Neuronal stem cell (in vitro differentiated cells): ENCODE data around the gene FANCD2.

ENCODE experiments used
- DNase-seq: peaks from one replicate; pipeline ENCODE4 v3.0.0-alpha.2; 2013; ENCODE audit warnings: low spot score
- H2AFZ ChIP-seq: one replicate; pipeline ENCODE4 v1.6.1; 2013; ENCODE audit warnings: mild to moderate bottlenecking, low read length, inconsistent platforms
- H2AK5ac ChIP-seq: 2 replicates; pipeline ENCODE4 v1.6.1; 2013; ENCODE audit warnings: low read depth, mild to moderate bottlenecking, inconsistent platforms, low read length, moderate library complexity, mixed read lengths
- H2BK120ac ChIP-seq: 2 replicates; pipeline ENCODE4 v1.6.1; 2013; ENCODE audit warnings: low read depth, mild to moderate bottlenecking, inconsistent platforms, low read length, moderate library complexity, mixed read lengths
- H2BK12ac ChIP-seq: one replicate; pipeline ENCODE4 v1.6.1; 2013; ENCODE audit warnings: low read length, inconsistent platforms
- H2BK15ac ChIP-seq: 2 replicates; pipeline ENCODE4 v1.6.1; 2013; ENCODE audit warnings: mild to moderate bottlenecking, low read length, inconsistent platforms, mixed read lengths
- H2BK5ac ChIP-seq: one replicate; pipeline ENCODE4 v1.6.1; 2013; ENCODE audit warnings: inconsistent platforms, mild to moderate bottlenecking, low read length, moderate library complexity
- H3K14ac ChIP-seq: one replicate; pipeline ENCODE4 v1.6.1; 2013; ENCODE audit warnings: low read length, inconsistent platforms
- H3K18ac ChIP-seq: 2 replicates; pipeline ENCODE4 v1.6.1; 2013; ENCODE audit warnings: low read length, inconsistent platforms
- H3K23ac ChIP-seq: 2 replicates; pipeline ENCODE4 v1.6.1; 2013; ENCODE audit warnings: low read depth, mild to moderate bottlenecking, mixed read lengths, low read length, inconsistent platforms; ENCODE audit not compliant: poor library complexity
- H3K27ac ChIP-seq: replicated peaks from 3 replicates; pipeline ENCODE4 v1.5.1; 2013; ENCODE audit warnings: low read length, inconsistent platforms
- H3K27me3 ChIP-seq, 3 experiments: 2 replicates each; pipeline ENCODE4 v1.6.1; 2013; ENCODE audit warnings: low read length in 3 of 3, mild to moderate bottlenecking in 2 of 3, inconsistent platforms in 1 of 3, low read depth in 1 of 3, mixed read lengths in 1 of 3, moderate library complexity in 1 of 3; ENCODE audit not compliant: control insufficient read depth in 3 of 3, insufficient read depth in 3 of 3
- H3K36me3 ChIP-seq, 2 donors: replicated peaks in 1 of 2; 2 replicates each; pipeline ENCODE4 v1.6.1; 2013; ENCODE audit warnings: low read length in 2 of 2; ENCODE audit not compliant: control insufficient read depth in 2 of 2, insufficient read depth in 2 of 2
- H3K4ac ChIP-seq: 2 replicates; pipeline ENCODE4 v1.6.1; 2013; ENCODE audit warnings: inconsistent platforms, mild to moderate bottlenecking, low read length, moderate library complexity
- H3K4me1 ChIP-seq, 2 donors: 1 replicate in 1 of 2; 2 replicates in 1 of 2; pipeline ENCODE4 v1.6.1; 2013; ENCODE audit warnings: low read length in 2 of 2, low read depth in 1 of 2; ENCODE audit not compliant: control insufficient read depth in 2 of 2, insufficient read depth in 1 of 2
- H3K4me2 ChIP-seq: one replicate; pipeline ENCODE4 v1.6.1; 2013; ENCODE audit warnings: mild to moderate bottlenecking, low read length, inconsistent platforms; ENCODE audit not compliant: insufficient read depth, poor library complexity, severe bottlenecking
- H3K4me3 ChIP-seq, 2 donors: 2 replicates each; pipeline ENCODE4 v1.5.1; 2013; ENCODE audit warnings: low read length in 2 of 2, mild to moderate bottlenecking in 2 of 2, inconsistent platforms in 1 of 2, moderate library complexity in 1 of 2
- H3K79me1 ChIP-seq: one replicate; pipeline ENCODE4 v1.6.1; 2013; ENCODE audit warnings: low read depth, mild to moderate bottlenecking, inconsistent platforms, low read length, moderate library complexity
- H3K9ac ChIP-seq: one replicate; pipeline ENCODE4 v1.6.1; 2013; ENCODE audit warnings: mild to moderate bottlenecking, low read depth, low read length, inconsistent platforms; ENCODE audit not compliant: poor library complexity
- H3K9me3 ChIP-seq, 2 donors: replicated peaks in 1 of 2; 2 replicates each; pipeline versions ENCODE3 to v1.6.1; 2013; ENCODE audit warnings: low read length in 2 of 2, mild to moderate bottlenecking in 2 of 2, inconsistent platforms in 1 of 2, low read depth in 1 of 2, mixed read lengths in 1 of 2, moderate library complexity in 1 of 2; ENCODE audit not compliant: control insufficient read depth in 2 of 2, insufficient read depth in 1 of 2
- H4K8ac ChIP-seq: one replicate; pipeline ENCODE4 v1.6.1; 2013; ENCODE audit warnings: low read depth, mild to moderate bottlenecking, inconsistent platforms, low read length, moderate library complexity
- H4K91ac ChIP-seq: one replicate; pipeline ENCODE4 v1.6.1; 2013; ENCODE audit warnings: low read length, low read depth, mild to moderate bottlenecking, inconsistent platforms; ENCODE audit not compliant: poor library complexity
- WGBS, 2 donors: extraction: QIAGEN DNeasy Blood & Tissue Kit; methylation state at CpG; one replicate each; pipeline ENCODE4 v1.1.7; 2013; ENCODE audit warnings: missing lambda C conversion rate in 2 of 2, mixed read lengths in 1 of 2; ENCODE audit not compliant: insufficient read length in 2 of 2, insufficient replicate concordance in 1 of 2; ENCODE audit errors: extremely low coverage in 2 of 2; 5-methylcytosine and 5-hydroxymethylcytosine counted together

FANCD2 gene

DNA sequence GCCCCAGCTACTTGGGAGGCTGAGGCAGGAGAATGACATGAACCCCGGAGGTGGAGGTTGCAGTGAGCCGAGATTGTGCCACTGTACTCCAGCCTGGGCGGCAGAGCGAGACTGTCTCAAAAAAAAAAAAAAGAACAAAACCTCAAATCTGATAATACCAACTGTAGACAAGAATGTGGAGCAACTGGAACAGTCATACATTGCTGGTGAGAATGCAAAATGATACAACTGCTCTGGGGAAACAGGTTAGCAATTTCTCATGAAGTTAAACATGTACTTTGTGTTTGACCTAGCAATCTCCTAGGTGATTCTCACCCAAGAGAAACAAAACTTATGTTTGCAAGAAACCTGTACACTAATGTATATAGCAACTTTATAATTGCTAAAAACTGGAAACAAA is 110.9 kb downstream of the FANCD2 start:
- Histone ChIP-seq H2BK5ac (no peak overlapping the region), H3K4me2 (no peak overlapping the region), H3K14ac (no peak overlapping the region), H2AK5ac (no peak overlapping the region), H3K9ac (no peak overlapping the region), H3K27ac (no peak overlapping the region), H4K91ac (no peak overlapping the region), H2BK15ac (no peak overlapping the region), H3K79me1 (peaks cover 1% of the 10 kb centered on the region), H3K18ac (no peak overlapping the region), H2BK12ac (no peak overlapping the region), H3K27me3 (no peaks in the 10 kb centered on the region), H3K36me3 (no peaks in the 10 kb centered on the region), H3K4ac (no peak overlapping the region), H2AFZ (no peak overlapping the region), H3K4me3 (no peak overlapping the region), H4K8ac (no peak overlapping the region), H3K23ac (no peak overlapping the region), H3K4me1 (peaks cover 0 to 2% of the 10 kb centered on the region in 2 donors), H2BK120ac (no peak overlapping the region), H3K9me3 (no peaks in the 10 kb centered on the region)
- no peak for DNase-seq
- WGBS, 2 donors, result no CpG with 5 or more reads among the region's 4 CpGs

DNA sequence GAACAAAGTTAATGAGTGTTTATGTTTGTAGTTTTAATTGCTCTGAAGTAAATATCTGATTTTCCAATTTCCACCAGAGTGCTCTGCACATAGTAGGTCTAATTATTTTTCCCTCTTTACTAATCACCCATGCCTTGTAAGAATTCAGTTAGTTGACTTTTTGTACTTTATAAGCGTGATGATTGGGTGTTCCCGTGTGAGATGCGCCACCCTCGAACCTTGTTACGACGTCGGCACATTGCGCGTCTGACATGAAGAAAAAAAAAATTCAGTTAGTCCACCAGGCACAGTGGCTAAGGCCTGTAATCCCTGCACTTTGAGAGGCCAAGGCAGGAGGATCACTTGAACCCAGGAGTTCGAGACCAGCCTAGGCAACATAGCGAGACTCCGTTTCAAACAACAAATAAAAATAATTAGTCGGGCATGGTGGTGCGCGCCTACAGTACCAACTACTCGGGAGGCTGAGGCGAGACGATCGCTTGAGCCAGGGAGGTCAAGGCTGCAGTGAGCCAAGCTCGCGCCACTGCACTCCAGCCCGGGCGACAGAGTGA is 114.8 kb downstream of the FANCD2 start:
- H2BK120ac ChIP-seq, result no peak overlapping the region
- H2AFZ ChIP-seq, result peak overlapping the region; percentile 96
- no peak for DNase-seq
- H3K4me2 ChIP-seq, result peak overlapping the region; percentile 57
- H3K4ac ChIP-seq, result no peak overlapping the region
- H2AK5ac ChIP-seq, result no peak overlapping the region
- H3K79me1 ChIP-seq, result peaks cover 6% of the 10 kb centered on the region
- H2BK12ac ChIP-seq, result no peak overlapping the region
- no peak overlapping the region for H4K91ac ChIP-seq
- no peak overlapping the region for H3K27ac ChIP-seq
- H3K14ac ChIP-seq, result no peak overlapping the region
- H3K18ac ChIP-seq, result no peak overlapping the region
- H3K4me3 ChIP-seq, result peak overlapping the region in 1 of 2 donors; percentile 97
- H3K4me1 ChIP-seq, result peaks cover 5 to 9% of the 10 kb centered on the region in 2 donors
- peaks cover 0 to 32% of the 10 kb centered on the region in 2 donors for H3K36me3 ChIP-seq
- no peaks in the 10 kb centered on the region for H3K27me3 ChIP-seq
- H3K23ac ChIP-seq, result no peak overlapping the region
- H4K8ac ChIP-seq, result no peak overlapping the region
- no peak overlapping the region for H3K9ac ChIP-seq
- no peak overlapping the region for H2BK15ac ChIP-seq
- no peak overlapping the region for H2BK5ac ChIP-seq
- peaks cover 0 to 25% of the 10 kb centered on the region in 2 donors for H3K9me3 ChIP-seq
- WGBS, 2 donors, result no CpG with 5 or more reads among the region's 23 CpGs

DNA sequence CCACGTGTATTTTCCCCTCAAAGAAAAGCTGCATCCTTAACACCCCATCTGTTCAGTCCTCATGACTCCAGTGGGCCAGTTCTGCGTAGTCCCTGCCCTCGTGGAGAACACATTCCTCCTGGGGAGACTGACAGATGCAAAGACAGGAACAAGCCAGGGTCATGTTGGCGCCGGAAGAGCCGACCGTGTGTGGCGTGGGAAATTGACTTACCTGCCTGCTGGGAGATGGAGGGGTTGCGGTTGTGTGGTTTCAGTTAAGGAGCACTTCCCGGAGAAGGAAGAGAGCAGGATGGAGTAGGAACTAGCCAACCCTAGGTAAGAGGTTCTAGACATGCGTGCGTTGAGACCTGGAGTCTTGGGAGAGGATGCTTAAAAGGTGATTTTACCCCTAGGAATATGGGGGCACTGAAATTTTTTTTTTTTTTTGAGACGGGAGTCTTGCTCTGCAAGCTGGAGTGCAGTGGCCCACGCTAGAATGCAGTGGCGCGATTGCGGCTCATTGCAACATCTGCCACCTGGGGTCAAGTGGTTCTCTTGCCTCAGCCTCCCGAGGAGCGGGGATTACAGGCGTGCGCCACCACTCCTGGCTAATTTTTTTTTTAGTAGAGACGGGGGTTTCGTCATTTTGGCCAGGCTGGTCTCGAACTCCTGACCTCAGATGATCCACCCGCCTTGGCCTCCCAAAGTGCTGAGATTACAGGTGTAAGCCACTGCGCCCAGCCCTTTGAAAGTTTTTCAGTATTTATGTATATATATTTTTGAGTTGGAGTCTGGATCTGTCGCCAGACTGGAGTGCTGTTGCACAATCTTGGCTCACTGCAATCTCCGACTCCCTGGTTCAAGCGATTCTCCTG is 116.7 kb downstream of the FANCD2 start:
- peak overlapping the region; percentile 70 to 97 for H3K4me3 ChIP-seq
- H4K8ac ChIP-seq, result no peak overlapping the region
- H2AFZ ChIP-seq, result no peak overlapping the region
- peaks cover 0 to 25% of the 10 kb centered on the region in 2 donors for H3K9me3 ChIP-seq
- no peak overlapping the region for H3K18ac ChIP-seq
- peaks cover 6% of the 10 kb centered on the region for H3K79me1 ChIP-seq
- no peak overlapping the region for H4K91ac ChIP-seq
- H3K27ac ChIP-seq, result no peak overlapping the region
- no peak overlapping the region for H2BK120ac ChIP-seq
- H3K23ac ChIP-seq, result no peak overlapping the region
- whole genome bisulfite sequencing, 2 donors, result no CpG with 5 or more reads among the region's 29 CpGs
- no peak overlapping the region for H2AK5ac ChIP-seq
- H2BK5ac ChIP-seq, result no peak overlapping the region
- no peak overlapping the region for H3K4ac ChIP-seq
- peaks cover 5 to 9% of the 10 kb centered on the region in 2 donors for H3K4me1 ChIP-seq
- peaks cover 0 to 48% of the 10 kb centered on the region in 2 donors for H3K36me3 ChIP-seq
- H3K4me2 ChIP-seq, result peak overlapping the region; percentile 57
- no peak for DNase-seq
- H2BK15ac ChIP-seq, result no peak overlapping the region
- no peaks in the 10 kb centered on the region for H3K27me3 ChIP-seq
- H3K14ac ChIP-seq, result no peak overlapping the region
- H2BK12ac ChIP-seq, result no peak overlapping the region
- H3K9ac ChIP-seq, result no peak overlapping the region

DNA sequence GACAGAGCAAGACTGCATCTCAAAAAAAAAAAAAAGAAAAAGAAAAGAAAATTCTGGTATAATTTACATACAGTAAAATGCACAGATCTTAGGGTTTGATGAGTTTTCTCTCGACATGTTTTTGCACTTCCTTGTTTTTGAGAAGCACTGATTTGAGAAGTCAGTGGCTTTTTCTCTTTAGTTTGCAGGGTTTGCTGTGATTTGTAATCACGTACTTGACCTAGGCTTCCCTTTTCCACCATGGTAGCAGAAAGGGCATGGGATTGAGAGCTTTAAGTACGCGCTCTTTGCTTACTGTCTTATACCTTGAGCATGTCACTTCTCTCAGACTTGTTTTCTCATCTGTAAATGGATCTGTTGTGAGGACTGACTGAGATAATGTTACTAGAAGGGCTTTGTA is 119.4 kb downstream of the FANCD2 start:
- Histone ChIP-seq H2BK12ac (no peak overlapping the region), H3K23ac (no peak overlapping the region), H2AK5ac (no peak overlapping the region), H3K79me1 (peaks cover 6% of the 10 kb centered on the region), H3K4me3 (no peak overlapping the region), H2BK5ac (no peak overlapping the region), H3K27me3 (no peaks in the 10 kb centered on the region), H2AFZ (no peak overlapping the region), H3K4me2 (no peak overlapping the region), H3K4me1 (peaks cover 5 to 9% of the 10 kb centered on the region in 2 donors), H3K9ac (no peak overlapping the region), H3K14ac (no peak overlapping the region), H4K91ac (no peak overlapping the region), H4K8ac (no peak overlapping the region), H3K27ac (no peak overlapping the region), H3K4ac (no peak overlapping the region), H3K9me3 (peaks cover 0 to 25% of the 10 kb centered on the region in 2 donors), H3K36me3 (peaks cover 10 to 72% of the 10 kb centered on the region in 2 donors), H3K18ac (no peak overlapping the region), H2BK15ac (no peak overlapping the region), H2BK120ac (no peak overlapping the region)
- WGBS, 2 donors, result no CpG with 5 or more reads among the region's 4 CpGs
- no peak for DNase-seq
